Activated CD4-positive, alpha-beta T cell treated with anti-CD3 and anti-CD28 coated beads for 36 hours (primary cell): Measurements from ENCODE around the gene TIMM10B. TPM values are rescaled to one million over a fixed set of nuclear protein-coding genes. Genes with fewer than 3 reads are reported as not detected.

ENCODE experiments used
- total RNA-seq, 2 experiments: library from RNA; stranded (reverse); gene quantifications; one replicate each; pipeline ENCODE4 v1.2.3, GENCODE V29; 2021

The TIMM10B gene
- total RNA-seq, 2 experiments from 2014 or later = 27.1 to 39.2 TPM

Other genes with a start within 250 kb of the TIMM10B start
- 10 to 100 TPM; 17.0 to 17.1 TPM for gene FHIP1B, start 246.9 kb upstream of the TIMM10B start, total RNA-seq
- gene CNGA4, start 242.4 kb upstream of the TIMM10B start, total RNA-seq = under 1 TPM; 0.21 to 0.25 TPM
- gene CCKBR, start 221.7 kb upstream of the TIMM10B start, total RNA-seq = not detected
- 10 to 100 TPM; 24.8 to 25.5 TPM for gene CAVIN3, start 161.0 kb upstream of the TIMM10B start, total RNA-seq
- gene SMPD1, start 91.0 kb upstream of the TIMM10B start, total RNA-seq = 10 to 100 TPM; 13.1 to 14.1 TPM
- gene APBB1, start 62.4 kb upstream of the TIMM10B start, total RNA-seq = 10 to 100 TPM; 43.2 to 49.8 TPM
- gene HPX, start 40.5 kb upstream of the TIMM10B start, total RNA-seq = under 1 TPM; 0.16 to 0.33 TPM
- 1 to 10 TPM; 3.8 to 4.2 TPM for gene TRIM3, start 7.6 kb upstream of the TIMM10B start, total RNA-seq
- 10 to 100 TPM; 36.7 to 40.3 TPM for gene ARFIP2, start 170 bp upstream of the TIMM10B start, total RNA-seq
- 10 to 100 TPM; 20.9 to 21.0 TPM for gene DNHD1, start 15.8 kb downstream of the TIMM10B start, total RNA-seq
- 10 to 100 TPM; 34.4 to 35.0 TPM for gene RRP8, start 122.1 kb downstream of the TIMM10B start, total RNA-seq
- gene ILK, start 122.3 kb downstream of the TIMM10B start, total RNA-seq = 10 to 100 TPM; 85.6 to 89.0 TPM
- gene TAF10, start 130.7 kb downstream of the TIMM10B start, total RNA-seq = 100 to 1,000 TPM; 133 to 152 TPM
- gene TPP1, start 137.9 kb downstream of the TIMM10B start, total RNA-seq = 10 to 100 TPM; 38.1 to 47.9 TPM
- under 1 TPM; 0.78 to 0.91 TPM for gene DCHS1, start 174.3 kb downstream of the TIMM10B start, total RNA-seq
- 100 to 1,000 TPM; 118 to 156 TPM for gene MRPL17, start 201.8 kb downstream of the TIMM10B start, total RNA-seq